Amygdala (tissue), 56 donors: ENCODE measurements around the gene KDM6B.

Experiments used
- DNase-seq, 56 donors: peaks; one replicate each; lab custom pipeline; 2025; lab: John Stamatoyannopoulos, UW

Gene KDM6B

GRCh38 chr17:7840441-7840840 is 6.4 kb downstream of the KDM6B start:
- no peak for DNase-seq

DNA sequence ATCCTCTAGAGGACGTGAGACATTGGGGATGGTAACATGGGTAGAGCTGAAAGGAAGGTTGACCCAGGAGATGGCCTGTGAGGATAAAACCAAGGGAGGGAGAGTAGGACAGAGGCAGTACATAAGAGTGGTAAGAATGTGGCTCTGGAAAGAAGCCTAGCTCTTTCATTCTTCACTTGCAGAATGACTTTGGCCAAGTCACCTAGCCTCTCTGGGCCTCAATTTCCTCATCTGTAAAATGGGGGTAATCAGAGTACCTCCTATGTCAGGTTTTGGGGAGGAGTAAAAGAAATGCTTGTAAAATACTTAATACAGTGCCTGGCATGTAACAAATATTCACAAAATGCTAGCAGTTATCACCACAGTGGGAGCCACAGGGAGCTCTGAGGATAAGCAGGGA is 6.9 kb downstream of the KDM6B start:
- DNase-seq = no peak

- peak in 53 of 56 donors; percentile 59 to 95 (median 82) for DNase-seq
These were observed 7.4 kb downstream of the KDM6B start for GRCh38 chr17:7841396-7841914.

GRCh38 chr17:7841915-7842379 is 7.9 kb downstream of the KDM6B start:
- DNase-seq = peak in 55 of 56 donors; percentile 66 to 95 (median 86)

DNA sequence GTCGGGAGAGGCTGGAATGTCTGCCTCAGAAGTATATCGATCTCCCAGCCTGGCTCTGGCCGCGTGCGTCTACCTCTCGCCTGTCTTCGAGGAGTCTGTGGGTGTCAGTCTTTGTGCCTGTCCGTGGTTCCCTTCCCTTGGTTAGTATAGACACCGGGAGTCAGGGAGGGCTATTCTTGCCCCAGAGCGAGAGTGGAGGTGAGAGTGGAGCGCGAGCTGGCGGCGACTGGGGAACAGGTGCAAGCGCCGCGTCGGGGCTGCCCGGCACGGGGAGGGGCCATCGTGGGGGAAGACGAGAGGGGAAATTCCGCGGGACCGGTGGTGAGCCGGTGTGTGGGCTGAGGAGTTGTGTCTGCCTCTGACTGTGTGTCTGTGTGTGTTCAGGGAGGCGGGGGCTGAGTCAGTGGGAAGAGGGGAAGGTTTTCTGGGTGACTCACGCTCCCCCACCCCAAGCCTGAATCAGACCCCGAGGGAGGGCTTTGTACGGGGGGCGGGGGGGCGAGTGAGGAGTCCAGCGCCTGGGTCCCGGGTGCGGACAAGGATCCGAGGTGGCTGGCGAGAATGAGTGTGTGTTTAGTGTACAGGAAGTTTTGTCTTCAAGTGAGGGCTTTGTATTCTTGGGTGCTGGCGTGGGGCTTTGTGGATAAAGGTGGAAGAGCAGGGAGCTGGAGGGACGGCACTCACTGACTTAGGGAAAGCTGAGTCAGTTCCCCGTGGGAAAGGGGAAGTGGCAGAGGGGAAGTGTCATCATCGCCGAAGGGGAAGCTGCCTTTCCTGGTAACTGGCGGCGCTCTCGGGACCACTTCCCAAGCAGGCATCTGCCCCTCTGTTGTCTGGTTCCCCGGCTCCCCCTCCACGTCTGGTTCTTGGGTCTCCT is 8.6 kb downstream of the KDM6B start:
- DNase-seq = peak in 39 of 56 donors; percentile 12 to 84 (median 65)

DNA sequence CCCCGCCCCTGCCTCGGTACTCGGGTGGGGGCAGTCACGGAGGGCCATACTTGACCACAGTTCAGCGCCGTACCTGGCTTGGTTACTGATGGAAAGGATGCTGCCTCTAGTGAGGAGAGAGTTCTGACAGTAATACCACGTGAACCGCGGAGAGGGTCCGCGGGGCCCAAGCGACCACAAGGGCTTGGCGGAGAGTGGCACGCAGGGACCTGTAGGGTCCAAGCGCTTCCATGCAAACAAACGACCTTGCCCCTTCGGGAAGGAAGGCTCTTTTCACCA is 9.2 kb downstream of the KDM6B start:
- peak in 2 of 56 donors; percentile 59 to 65 for DNase-seq

GRCh38 chr17:7843536-7844291 is 9.7 kb downstream of the KDM6B start:
- peak in 41 of 56 donors; percentile 24 to 82 (median 66) for DNase-seq

- DNase-seq = peak; percentile 50 to 96 (median 88)
These were observed 10.5 kb downstream of the KDM6B start for GRCh38 chr17:7844292-7845154.

GRCh38 chr17:7845359-7846062 is 11.5 kb downstream of the KDM6B start:
- DNase-seq = no peak

- DNase-seq = no peak
These were observed 12.2 kb downstream of the KDM6B start for GRCh38 chr17:7846063-7846735.

DNA sequence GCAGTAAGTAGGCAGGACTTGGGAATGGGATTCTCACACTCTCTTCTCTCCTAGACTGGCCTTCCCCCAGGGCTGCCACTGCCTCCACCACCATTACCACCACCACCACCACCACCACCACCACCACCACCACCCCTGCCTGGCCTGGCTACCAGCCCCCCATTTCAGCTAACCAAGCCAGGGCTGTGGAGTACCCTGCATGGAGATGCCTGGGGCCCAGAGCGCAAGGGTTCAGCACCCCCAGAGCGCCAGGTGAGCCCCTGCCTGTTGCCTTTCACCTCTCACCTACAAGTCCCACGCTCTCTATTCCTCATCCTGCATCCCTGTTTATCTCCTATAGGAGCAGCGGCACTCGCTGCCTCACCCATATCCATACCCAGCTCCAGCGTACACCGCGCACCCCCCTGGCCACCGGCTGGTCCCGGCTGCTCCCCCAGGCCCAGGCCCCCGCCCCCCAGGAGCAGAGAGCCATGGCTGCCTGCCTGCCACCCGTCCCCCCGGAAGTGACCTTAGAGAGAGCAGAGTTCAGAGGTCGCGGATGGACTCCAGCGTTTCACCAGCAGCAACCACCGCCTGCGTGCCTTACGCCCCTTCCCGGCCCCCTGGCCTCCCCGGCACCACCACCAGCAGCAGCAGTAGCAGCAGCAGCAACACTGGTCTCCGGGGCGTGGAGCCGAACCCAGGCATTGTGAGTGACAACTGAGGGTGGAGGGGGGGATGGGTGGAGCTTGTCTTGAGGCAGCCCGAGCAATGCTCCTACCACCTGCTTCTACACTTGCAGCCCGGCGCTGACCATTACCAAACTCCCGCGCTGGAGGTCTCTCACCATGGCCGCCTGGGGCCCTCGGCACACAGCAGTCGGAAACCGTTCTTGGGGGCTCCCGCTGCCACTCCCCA is 13.0 kb downstream of the KDM6B start:
- no peak for DNase-seq

GRCh38 chr17:7848131-7848579 is 14.1 kb downstream of the KDM6B start:
- no peak for DNase-seq

- no peak for DNase-seq
These were observed 14.7 kb downstream of the KDM6B start for GRCh38 chr17:7848739-7849129.

- no peak for DNase-seq
These were observed 15.2 kb downstream of the KDM6B start for GRCh38 chr17:7849130-7849750.

- DNase-seq = no peak
These were observed 15.9 kb downstream of the KDM6B start for GRCh38 chr17:7849751-7850504.

- DNase-seq = no peak
These were observed 16.9 kb downstream of the KDM6B start for GRCh38 chr17:7850701-7851437.
